Measurements from ENCODE around the gene ROR2.

Gene ROR2

DNA sequence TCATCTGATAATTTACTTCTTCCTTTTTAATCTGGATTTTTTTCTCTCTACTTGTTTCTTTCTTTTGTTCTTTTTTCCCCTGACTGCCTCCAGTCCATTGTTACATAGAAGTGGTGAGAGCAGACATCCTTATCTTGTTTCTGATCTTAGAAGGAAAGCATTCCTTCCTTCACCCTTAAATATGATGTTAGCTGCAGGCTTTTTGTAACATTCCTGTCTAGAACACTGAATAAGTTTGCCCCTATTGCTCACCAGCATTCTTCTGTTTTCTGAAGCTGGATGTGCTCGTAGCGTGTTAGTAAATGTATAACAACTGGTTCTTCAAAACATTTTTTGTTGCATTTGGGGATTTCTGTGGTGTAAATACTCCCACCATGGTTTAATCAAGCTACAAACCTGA, 389.7 kb downstream of the ROR2 start (continued):
- TF ChIP-seq, protein P1, sequence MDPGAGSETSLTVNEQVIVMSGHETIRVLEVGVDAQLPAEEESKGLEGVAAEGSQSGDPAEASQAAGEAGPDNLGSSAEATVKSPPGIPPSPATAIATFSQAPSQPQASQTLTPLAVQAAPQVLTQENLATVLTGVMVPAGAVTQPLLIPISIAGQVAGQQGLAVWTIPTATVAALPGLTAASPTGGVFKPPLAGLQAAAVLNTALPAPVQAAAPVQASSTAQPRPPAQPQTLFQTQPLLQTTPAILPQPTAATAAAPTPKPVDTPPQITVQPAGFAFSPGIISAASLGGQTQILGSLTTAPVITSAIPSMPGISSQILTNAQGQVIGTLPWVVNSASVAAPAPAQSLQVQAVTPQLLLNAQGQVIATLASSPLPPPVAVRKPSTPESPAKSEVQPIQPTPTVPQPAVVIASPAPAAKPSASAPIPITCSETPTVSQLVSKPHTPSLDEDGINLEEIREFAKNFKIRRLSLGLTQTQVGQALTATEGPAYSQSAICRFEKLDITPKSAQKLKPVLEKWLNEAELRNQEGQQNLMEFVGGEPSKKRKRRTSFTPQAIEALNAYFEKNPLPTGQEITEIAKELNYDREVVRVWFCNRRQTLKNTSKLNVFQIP (CRISPR knock-in tag; IDR thresholded peaks at IDR 0.05; ENCODE audit: borderline replicate concordance, low read depth): no peak
- TF ChIP-seq, protein P2, sequence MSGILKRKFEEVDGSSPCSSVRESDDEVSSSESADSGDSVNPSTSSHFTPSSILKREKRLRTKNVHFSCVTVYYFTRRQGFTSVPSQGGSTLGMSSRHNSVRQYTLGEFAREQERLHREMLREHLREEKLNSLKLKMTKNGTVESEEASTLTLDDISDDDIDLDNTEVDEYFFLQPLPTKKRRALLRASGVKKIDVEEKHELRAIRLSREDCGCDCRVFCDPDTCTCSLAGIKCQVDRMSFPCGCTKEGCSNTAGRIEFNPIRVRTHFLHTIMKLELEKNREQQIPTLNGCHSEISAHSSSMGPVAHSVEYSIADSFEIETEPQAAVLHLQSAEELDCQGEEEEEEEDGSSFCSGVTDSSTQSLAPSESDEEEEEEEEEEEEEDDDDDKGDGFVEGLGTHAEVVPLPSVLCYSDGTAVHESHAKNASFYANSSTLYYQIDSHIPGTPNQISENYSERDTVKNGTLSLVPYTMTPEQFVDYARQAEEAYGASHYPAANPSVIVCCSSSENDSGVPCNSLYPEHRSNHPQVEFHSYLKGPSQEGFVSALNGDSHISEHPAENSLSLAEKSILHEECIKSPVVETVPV (CRISPR knock-in tag; IDR thresholded peaks at IDR 0.05): no peak
- no peak for TF ChIP-seq CSDC2 (CRISPR knock-in tag; IDR thresholded peaks at IDR 0.05)
- no peak for TF ChIP-seq ZC3H10 (CRISPR knock-in tag; IDR thresholded peaks at IDR 0.05)
- TF ChIP-seq, protein P3, sequence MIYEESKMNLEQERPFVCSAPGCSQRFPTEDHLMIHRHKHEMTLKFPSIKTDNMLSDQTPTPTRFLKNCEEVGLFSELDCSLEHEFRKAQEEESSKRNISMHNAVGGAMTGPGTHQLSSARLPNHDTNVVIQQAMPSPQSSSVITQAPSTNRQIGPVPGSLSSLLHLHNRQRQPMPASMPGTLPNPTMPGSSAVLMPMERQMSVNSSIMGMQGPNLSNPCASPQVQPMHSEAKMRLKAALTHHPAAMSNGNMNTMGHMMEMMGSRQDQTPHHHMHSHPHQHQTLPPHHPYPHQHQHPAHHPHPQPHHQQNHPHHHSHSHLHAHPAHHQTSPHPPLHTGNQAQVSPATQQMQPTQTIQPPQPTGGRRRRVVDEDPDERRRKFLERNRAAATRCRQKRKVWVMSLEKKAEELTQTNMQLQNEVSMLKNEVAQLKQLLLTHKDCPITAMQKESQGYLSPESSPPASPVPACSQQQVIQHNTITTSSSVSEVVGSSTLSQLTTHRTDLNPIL (CRISPR knock-in tag; IDR thresholded peaks at IDR 0.05; ENCODE audit: low read depth): no peak

DNA sequence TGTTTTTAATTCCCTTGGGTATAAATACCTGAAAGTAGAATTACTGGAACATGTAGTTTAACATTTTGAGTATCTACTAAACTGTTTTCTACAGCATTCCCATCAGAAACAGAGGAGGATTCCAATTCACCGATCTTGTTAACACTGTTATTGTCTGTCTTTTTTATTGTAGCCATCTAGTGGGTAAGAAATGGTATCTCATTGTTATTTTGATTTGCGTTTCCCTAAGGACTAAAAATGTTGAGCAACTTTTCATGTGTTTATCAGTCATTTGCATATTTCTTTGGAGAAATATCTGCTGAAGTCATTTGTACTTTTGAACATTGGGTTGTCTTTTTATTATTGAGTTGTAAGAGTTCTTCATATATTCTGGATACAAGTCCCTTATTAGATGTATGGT, 391.1 kb downstream of the ROR2 start:
- no peak for ATAC-seq
- TF ChIP-seq, protein P2 (CRISPR knock-in tag; IDR thresholded peaks at IDR 0.05): no peak
- no peak for TF ChIP-seq RARB (CRISPR knock-in tag; IDR thresholded peaks at IDR 0.05)
- no peak for TF ChIP-seq ZC3H10 (CRISPR knock-in tag; IDR thresholded peaks at IDR 0.05)
- TF ChIP-seq, protein P4, sequence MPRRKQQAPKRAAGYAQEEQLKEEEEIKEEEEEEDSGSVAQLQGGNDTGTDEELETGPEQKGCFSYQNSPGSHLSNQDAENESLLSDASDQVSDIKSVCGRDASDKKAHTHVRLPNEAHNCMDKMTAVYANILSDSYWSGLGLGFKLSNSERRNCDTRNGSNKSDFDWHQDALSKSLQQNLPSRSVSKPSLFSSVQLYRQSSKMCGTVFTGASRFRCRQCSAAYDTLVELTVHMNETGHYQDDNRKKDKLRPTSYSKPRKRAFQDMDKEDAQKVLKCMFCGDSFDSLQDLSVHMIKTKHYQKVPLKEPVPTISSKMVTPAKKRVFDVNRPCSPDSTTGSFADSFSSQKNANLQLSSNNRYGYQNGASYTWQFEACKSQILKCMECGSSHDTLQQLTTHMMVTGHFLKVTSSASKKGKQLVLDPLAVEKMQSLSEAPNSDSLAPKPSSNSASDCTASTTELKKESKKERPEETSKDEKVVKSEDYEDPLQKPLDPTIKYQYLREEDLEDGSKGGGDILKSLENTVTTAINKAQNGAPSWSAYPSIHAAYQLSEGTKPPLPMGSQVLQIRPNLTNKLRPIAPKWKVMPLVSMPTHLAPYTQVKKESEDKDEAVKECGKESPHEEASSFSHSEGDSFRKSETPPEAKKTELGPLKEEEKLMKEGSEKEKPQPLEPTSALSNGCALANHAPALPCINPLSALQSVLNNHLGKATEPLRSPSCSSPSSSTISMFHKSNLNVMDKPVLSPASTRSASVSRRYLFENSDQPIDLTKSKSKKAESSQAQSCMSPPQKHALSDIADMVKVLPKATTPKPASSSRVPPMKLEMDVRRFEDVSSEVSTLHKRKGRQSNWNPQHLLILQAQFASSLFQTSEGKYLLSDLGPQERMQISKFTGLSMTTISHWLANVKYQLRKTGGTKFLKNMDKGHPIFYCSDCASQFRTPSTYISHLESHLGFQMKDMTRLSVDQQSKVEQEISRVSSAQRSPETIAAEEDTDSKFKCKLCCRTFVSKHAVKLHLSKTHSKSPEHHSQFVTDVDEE (CRISPR knock-in tag; IDR thresholded peaks at IDR 0.05): no peak
- no peak for TF ChIP-seq ISL1 (CRISPR knock-in tag; IDR thresholded peaks at IDR 0.05)

DNA sequence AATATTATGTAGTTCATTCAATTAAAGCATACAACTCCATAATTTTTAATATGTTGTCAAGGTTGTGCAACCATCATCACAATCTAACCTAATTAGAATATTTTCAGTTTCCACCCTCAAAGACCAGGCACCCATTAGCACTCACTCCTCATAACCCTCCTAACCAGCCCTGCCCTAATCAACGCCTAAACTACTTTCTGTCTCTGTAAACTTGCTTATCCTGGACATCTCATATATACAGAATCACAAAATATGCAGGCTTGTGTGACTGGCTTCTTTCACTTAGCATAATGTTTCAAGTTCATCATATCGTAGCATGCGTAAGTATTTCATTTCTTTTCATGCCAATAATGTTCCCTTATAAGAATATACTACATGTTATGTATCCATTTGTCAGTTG, 391.6 kb downstream of the ROR2 start:
- no peak for TF ChIP-seq ZNF8 (CRISPR knock-in tag; IDR thresholded peaks at IDR 0.05)
- TF ChIP-seq ZFP3 (CRISPR knock-in tag; IDR thresholded peaks at IDR 0.05): no peak
- ATAC-seq: no peak

DNA sequence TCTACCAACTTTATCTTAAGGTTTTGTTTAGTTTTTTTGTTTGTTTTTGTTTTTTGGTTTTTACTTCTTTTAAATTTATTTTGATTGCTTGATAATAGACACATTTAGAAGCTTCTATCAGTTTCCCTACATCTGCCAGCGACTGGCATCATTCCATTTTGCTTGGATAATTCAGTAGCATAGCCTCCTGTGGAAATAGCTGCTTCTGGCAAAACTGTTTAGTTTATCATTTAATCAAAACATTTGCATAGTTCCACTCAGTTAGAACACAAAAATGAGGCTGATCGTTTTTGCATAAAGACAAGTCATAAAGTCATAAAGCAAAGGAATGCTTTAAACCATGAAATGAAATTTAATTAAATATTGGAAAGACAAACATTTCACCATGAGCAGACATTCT, 392.7 kb downstream of the ROR2 start:
- no peak for ATAC-seq
- TF ChIP-seq ZNF8 (CRISPR knock-in tag; IDR thresholded peaks at IDR 0.05) (no peak), GLIS3 (CRISPR knock-in tag; IDR thresholded peaks at IDR 0.05) (no peak), TCF4 (CRISPR knock-in tag; IDR thresholded peaks at IDR 0.05; ENCODE audit: borderline replicate concordance) (no peak), ZC3H10 (CRISPR knock-in tag; IDR thresholded peaks at IDR 0.05) (no peak), SNAI2 (CRISPR knock-in tag; IDR thresholded peaks at IDR 0.05) (no peak)
- TF ChIP-seq, protein P4 (CRISPR knock-in tag; IDR thresholded peaks at IDR 0.05): no peak
- TF ChIP-seq, protein P1 (CRISPR knock-in tag; IDR thresholded peaks at IDR 0.05; ENCODE audit: borderline replicate concordance, low read depth): no peak

Data from SK-N-SH treated with all-trans-retinoic acid at 6 μM for 48 hours (cell line).